ENCODE measurements around the gene SERPINA1. TPM values are rescaled to one million over a fixed set of nuclear protein-coding genes. Genes with fewer than 3 reads are reported as not detected.
A peak's percentile ranks its signal among the peaks of the same experiment; 100 is the strongest.

The SERPINA1 gene
- total and polyA plus RNA-seq, 2 of the 13 experiments (the other 11 are each of a cell fraction or from before 2014, with no cell fraction given), result 3,266 to 11,015 TPM

- no peak for TF ChIP-seq MAFG (CRISPR knock-in tag; IDR thresholded peaks at IDR 0.05)
- TF ChIP-seq SP140L (CRISPR knock-in tag; IDR thresholded peaks at IDR 0.05; ENCODE audit: borderline replicate concordance), result no peak
- no peak for TF ChIP-seq ZSCAN22 (CRISPR knock-in tag; IDR thresholded peaks at IDR 0.05)
- no peak for TF ChIP-seq ZNF260 (CRISPR knock-in tag; IDR thresholded peaks at IDR 0.05; ENCODE audit: borderline replicate concordance, low read depth)
- TF ChIP-seq, protein P1, sequence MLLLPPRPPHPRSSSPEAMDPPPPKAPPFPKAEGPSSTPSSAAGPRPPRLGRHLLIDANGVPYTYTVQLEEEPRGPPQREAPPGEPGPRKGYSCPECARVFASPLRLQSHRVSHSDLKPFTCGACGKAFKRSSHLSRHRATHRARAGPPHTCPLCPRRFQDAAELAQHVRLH (CRISPR knock-in tag; IDR thresholded peaks at IDR 0.05; ENCODE audit: borderline replicate concordance, low read depth), result peak; percentile 84; the same call in 1 of the 2 replicates
- TF ChIP-seq ZNF280D (CRISPR knock-in tag; IDR thresholded peaks at IDR 0.05), result 0 out of 2 replicates have a peak, but pooled peaks have one; percentile 80
- peak in 1 of 2 experiments; percentile 81; a peak in 2 of 4 replicates for TF ChIP-seq ATF4 (CRISPR knock-in tag; IDR thresholded peaks at IDR 0.05)
- TF ChIP-seq SSRP1 (CRISPR knock-in tag; IDR thresholded peaks at IDR 0.05), result peak; percentile 84; the same call in 1 of the 2 replicates
- TF ChIP-seq ZKSCAN5 (CRISPR knock-in tag; IDR thresholded peaks at IDR 0.05), result no peak
- TF ChIP-seq, protein P2, sequence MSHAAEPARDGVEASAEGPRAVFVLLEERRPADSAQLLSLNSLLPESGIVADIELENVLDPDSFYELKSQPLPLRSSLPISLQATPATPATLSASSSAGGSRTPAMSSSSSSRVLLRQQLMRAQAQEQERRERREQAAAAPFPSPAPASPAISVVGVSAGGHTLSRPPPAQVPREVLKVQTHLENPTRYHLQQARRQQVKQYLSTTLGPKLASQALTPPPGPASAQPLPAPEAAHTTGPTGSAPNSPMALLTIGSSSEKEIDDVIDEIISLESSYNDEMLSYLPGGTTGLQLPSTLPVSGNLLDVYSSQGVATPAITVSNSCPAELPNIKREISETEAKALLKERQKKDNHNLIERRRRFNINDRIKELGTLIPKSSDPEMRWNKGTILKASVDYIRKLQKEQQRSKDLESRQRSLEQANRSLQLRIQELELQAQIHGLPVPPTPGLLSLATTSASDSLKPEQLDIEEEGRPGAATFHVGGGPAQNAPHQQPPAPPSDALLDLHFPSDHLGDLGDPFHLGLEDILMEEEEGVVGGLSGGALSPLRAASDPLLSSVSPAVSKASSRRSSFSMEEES (CRISPR knock-in tag; IDR thresholded peaks at IDR 0.05), result peak; percentile 83
- TF ChIP-seq SNAPC2 (CRISPR knock-in tag; IDR thresholded peaks at IDR 0.05), result no peak
- no peak for TF ChIP-seq ZNF224 (CRISPR knock-in tag; IDR thresholded peaks at IDR 0.05)
- peak; percentile 92 for TF ChIP-seq BRD4 (CRISPR knock-in tag; IDR thresholded peaks at IDR 0.05)
- no peak for TF ChIP-seq ZNF143 (CRISPR knock-in tag; IDR thresholded peaks at IDR 0.05)
- TF ChIP-seq ZNF354B (CRISPR knock-in tag; IDR thresholded peaks at IDR 0.05), result no peak
- peak; percentile 55; the same call in 1 of the 2 replicates for TF ChIP-seq TAF1 (CRISPR knock-in tag; IDR thresholded peaks at IDR 0.05)
- TF ChIP-seq ZNF567 (CRISPR knock-in tag; IDR thresholded peaks at IDR 0.05; ENCODE audit: borderline replicate concordance), result no peak
- no peak; the same call in 1 of the 2 replicates for TF ChIP-seq EED (CRISPR knock-in tag; IDR thresholded peaks at IDR 0.05)
- no peak for TF ChIP-seq ZNF562 (CRISPR knock-in tag; IDR thresholded peaks at IDR 0.05; ENCODE audit: borderline replicate concordance)
- TF ChIP-seq PBX3 (CRISPR knock-in tag; IDR thresholded peaks at IDR 0.05; ENCODE audit: borderline replicate concordance), result no peak
These were observed 7.6 kb upstream of the SERPINA1 start (continued) for GRCh38 chr14:94395888-94396574.
